ENCODE data around the gene CGB8.
"Not testable (repeated sequence)": the region's sequence is repeated elsewhere in the genome, so short reads cannot be mapped to it uniquely, and the experiment has no call there.

The CGB8 gene

DNA sequence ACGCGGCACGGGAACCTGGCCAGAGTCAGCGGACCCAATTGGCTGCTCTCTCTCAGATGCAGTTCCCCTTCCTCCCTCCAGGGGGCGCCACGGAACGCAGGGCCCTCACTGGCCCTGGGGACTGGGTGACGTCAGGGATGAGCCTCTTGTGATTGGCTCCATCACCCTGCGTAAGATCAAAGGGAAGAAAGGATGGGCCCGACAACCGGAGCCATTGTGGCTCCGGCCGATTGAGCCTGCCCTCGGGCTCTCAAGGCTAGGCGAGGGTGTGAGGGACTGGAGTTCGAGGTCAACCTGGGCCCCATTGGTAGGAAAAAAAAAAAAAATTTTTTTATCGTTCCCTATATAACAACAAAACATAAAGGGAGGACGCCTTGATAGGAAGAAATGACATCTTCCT lies 12.1 kb downstream of the CGB8 start, which contains the start of gene CGB1:
Gene CGB1 (minus strand): TSS at position 81 of the 400 bp plus-strand sequence. CDS start 184 bp downstream, outside the sequence.
- H4K20me1 ChIP-seq (ENCODE audit: insufficient read depth, low read length); H3K27me3 ChIP-seq (ENCODE audit: insufficient read depth, low read length, poor library complexity); H3K4me3 ChIP-seq (ENCODE audit: low read depth in 1 of 2, low read length in 2 of 2); H3K79me2 ChIP-seq (ENCODE audit: insufficient read depth, low read length); H3K27ac ChIP-seq (ENCODE audit: low read length); H3K4me1 ChIP-seq (ENCODE audit: insufficient read depth, low read length); H2AFZ ChIP-seq (ENCODE audit: low read depth, low read length); H3K36me3 ChIP-seq (ENCODE audit: insufficient read depth, low read length); H3K9ac ChIP-seq (ENCODE audit: low read depth, low read length); H3K9me3 ChIP-seq (ENCODE audit: insufficient read depth, low read length, severe bottlenecking); H3K4me2 ChIP-seq (ENCODE audit: insufficient read depth, low read length): not testable (repeated sequence)
- ATAC-seq (ENCODE audit: insufficient read depth, low read depth): peak; percentile 45; the same call in 1 of the 3 replicates
- TF ChIP-seq, protein P1, sequence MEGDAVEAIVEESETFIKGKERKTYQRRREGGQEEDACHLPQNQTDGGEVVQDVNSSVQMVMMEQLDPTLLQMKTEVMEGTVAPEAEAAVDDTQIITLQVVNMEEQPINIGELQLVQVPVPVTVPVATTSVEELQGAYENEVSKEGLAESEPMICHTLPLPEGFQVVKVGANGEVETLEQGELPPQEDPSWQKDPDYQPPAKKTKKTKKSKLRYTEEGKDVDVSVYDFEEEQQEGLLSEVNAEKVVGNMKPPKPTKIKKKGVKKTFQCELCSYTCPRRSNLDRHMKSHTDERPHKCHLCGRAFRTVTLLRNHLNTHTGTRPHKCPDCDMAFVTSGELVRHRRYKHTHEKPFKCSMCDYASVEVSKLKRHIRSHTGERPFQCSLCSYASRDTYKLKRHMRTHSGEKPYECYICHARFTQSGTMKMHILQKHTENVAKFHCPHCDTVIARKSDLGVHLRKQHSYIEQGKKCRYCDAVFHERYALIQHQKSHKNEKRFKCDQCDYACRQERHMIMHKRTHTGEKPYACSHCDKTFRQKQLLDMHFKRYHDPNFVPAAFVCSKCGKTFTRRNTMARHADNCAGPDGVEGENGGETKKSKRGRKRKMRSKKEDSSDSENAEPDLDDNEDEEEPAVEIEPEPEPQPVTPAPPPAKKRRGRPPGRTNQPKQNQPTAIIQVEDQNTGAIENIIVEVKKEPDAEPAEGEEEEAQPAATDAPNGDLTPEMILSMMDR (IDR thresholded peaks at IDR 0.05; ENCODE audit: borderline replicate concordance, extremely low read depth, low read length, poor library complexity, severe bottlenecking): peak; percentile 69
- DNase-seq: peak; percentile 54

DNA sequence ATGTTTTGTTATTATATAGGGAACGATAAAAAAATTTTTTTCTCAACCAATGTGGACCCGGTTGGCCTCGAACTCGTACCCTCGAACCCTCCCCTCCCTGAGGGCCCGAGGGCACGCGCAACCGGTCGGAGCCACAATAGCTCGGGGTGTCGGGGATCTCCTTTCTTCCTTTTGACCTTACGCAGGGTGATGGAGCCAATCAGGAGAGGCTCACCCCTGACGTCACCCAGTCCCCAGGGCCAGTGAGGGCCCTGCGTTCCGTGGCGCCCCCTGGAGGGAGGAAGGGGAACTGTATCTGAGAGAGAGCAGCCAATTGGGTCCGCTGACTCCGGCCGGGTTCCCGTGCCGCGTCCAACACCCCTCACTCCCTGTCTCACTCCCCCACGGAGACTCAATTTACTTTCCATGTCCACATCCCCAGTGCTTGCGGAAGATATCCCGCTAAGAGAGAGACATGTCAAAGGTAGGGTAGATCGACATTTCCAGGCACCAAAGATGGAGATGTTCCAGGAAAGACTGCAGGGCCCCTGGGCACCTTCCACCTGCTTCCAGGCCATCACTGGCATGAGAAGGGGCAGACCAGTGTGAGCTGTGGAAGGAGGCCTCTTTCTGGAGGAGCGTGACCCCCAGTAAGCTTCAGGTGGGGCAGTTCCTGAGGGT lies 17.1 kb downstream of the CGB8 start, which contains the start of gene CGB2:
Gene CGB2 (plus strand): TSS at position 249 of the 660 bp plus-strand sequence. CDS start 206 bp downstream, at position 455.
- H2AFZ ChIP-seq (ENCODE audit: low read depth, low read length); H3K4me1 ChIP-seq (ENCODE audit: insufficient read depth, low read length); H3K27ac ChIP-seq (ENCODE audit: low read length); H3K36me3 ChIP-seq (ENCODE audit: insufficient read depth, low read length); H3K27me3 ChIP-seq (ENCODE audit: insufficient read depth, low read length, poor library complexity); H3K79me2 ChIP-seq (ENCODE audit: insufficient read depth, low read length); H3K4me3 ChIP-seq (ENCODE audit: low read depth in 1 of 2, low read length in 2 of 2); H3K9ac ChIP-seq (ENCODE audit: low read depth, low read length); H4K20me1 ChIP-seq (ENCODE audit: insufficient read depth, low read length); H3K4me2 ChIP-seq (ENCODE audit: insufficient read depth, low read length); H3K9me3 ChIP-seq (ENCODE audit: insufficient read depth, low read length, severe bottlenecking); ATAC-seq (ENCODE audit: insufficient read depth, low read depth): not testable (repeated sequence)
- TF ChIP-seq, protein P1 (IDR thresholded peaks at IDR 0.05; ENCODE audit: borderline replicate concordance, extremely low read depth, low read length, poor library complexity, severe bottlenecking): peak; percentile 49
- peak; percentile 38 for DNase-seq

DNA sequence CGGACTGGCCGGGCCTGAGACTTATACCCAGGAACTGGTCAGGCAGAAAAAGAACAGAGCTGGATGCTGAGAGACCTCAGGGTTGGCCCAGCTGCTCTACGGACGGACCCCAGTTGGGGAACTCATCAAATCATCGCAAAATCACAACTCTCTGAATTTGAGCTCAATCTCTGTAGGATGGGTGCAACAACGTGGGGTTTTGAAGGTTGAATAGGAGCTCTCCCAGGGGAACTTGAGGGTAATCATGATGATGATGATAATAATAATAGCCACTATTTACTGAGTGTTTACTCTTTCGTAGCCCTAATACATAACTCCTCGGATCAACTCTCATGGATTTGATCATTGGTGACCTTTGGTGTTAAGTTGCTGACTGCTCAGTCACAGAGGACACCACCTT lies 18.6 kb downstream of the CGB8 start:
- not testable (repeated sequence) for H3K4me1 ChIP-seq (ENCODE audit: insufficient read depth, low read length); H2AFZ ChIP-seq (ENCODE audit: low read depth, low read length); ATAC-seq (ENCODE audit: insufficient read depth, low read depth); H3K27me3 ChIP-seq (ENCODE audit: insufficient read depth, low read length, poor library complexity); H3K27ac ChIP-seq (ENCODE audit: low read length); H3K9ac ChIP-seq (ENCODE audit: low read depth, low read length); H3K79me2 ChIP-seq (ENCODE audit: insufficient read depth, low read length); H3K4me3 ChIP-seq (ENCODE audit: low read depth in 1 of 2, low read length in 2 of 2); H3K36me3 ChIP-seq (ENCODE audit: insufficient read depth, low read length); H3K9me3 ChIP-seq (ENCODE audit: insufficient read depth, low read length, severe bottlenecking); DNase-seq; H3K4me2 ChIP-seq (ENCODE audit: insufficient read depth, low read length); H4K20me1 ChIP-seq (ENCODE audit: insufficient read depth, low read length)

DNA sequence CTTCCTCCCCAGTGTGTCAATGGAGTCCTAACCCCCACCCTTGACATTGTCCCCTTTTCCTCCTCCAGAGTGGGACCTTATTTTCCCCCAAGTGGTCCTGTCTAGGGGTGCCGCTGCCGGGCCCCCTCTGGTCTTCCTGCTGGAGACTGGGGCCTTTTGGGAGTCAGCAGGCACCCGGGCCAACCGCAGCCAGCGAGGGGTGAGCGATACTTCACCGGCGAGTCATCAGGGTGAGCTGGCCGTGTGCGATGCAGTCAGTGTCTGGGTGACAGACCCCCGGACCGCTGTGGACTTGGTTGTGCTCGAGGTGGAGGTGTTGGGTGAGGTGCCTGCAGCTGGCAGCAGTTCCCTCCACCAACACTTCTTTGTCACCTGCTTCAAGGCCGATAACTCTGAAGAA lies 19.2 kb downstream of the CGB8 start:
- not testable (repeated sequence) for DNase-seq; H3K9ac ChIP-seq (ENCODE audit: low read depth, low read length); H4K20me1 ChIP-seq (ENCODE audit: insufficient read depth, low read length); H3K79me2 ChIP-seq (ENCODE audit: insufficient read depth, low read length); H3K4me2 ChIP-seq (ENCODE audit: insufficient read depth, low read length); H3K9me3 ChIP-seq (ENCODE audit: insufficient read depth, low read length, severe bottlenecking); H3K36me3 ChIP-seq (ENCODE audit: insufficient read depth, low read length); H3K27ac ChIP-seq (ENCODE audit: low read length); H2AFZ ChIP-seq (ENCODE audit: low read depth, low read length); ATAC-seq (ENCODE audit: insufficient read depth, low read depth); H3K4me1 ChIP-seq (ENCODE audit: insufficient read depth, low read length); H3K27me3 ChIP-seq (ENCODE audit: insufficient read depth, low read length, poor library complexity); H3K4me3 ChIP-seq (ENCODE audit: low read depth in 1 of 2, low read length in 2 of 2)

DNA sequence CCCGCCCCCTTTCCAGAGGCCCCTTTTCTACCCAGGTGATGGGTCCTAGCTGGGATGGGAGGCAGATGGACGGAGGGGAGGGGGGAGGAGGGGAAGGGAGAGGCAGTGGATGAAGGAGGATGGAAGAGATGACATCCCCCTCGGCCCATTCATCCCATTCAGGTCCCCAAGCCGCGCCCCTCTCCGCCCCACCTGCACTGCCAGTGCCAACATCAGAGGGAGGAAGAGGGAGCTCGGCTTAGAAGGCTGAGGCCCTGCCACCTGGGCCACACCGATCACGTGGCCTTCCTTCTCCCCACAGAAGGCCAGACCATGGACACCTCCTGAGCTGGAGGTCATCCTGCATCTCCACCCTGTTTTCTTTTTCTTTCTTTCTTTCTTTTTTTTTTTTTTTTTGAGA lies 20.2 kb downstream of the CGB8 start:
- H3K4me2 ChIP-seq (ENCODE audit: insufficient read depth, low read length); H3K9me3 ChIP-seq (ENCODE audit: insufficient read depth, low read length, severe bottlenecking); ATAC-seq (ENCODE audit: insufficient read depth, low read depth): not testable (repeated sequence)

DNA sequence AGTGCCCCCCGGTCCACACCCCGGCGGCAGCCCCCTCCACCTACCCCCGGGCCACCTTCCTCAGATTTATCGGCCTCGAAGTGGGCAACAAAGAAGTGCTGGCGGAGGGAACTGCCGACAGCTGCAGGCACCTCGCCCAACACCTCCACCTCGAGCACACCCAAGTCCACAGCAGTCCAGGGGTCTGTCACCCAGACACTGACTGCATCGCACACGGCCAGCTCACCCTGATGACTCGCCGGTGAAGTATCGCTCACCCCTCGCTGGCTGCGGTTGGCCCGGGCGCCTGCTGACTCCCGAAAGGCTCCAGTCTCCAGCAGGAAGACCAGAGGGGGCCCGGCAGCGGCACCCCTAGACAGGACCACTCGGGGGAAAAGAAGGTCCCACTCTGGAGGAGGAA lies 23.3 kb downstream of the CGB8 start:
- ATAC-seq (ENCODE audit: insufficient read depth, low read depth); DNase-seq; H3K27ac ChIP-seq (ENCODE audit: low read length); H3K9ac ChIP-seq (ENCODE audit: low read depth, low read length); H2AFZ ChIP-seq (ENCODE audit: low read depth, low read length); H4K20me1 ChIP-seq (ENCODE audit: insufficient read depth, low read length); H3K27me3 ChIP-seq (ENCODE audit: insufficient read depth, low read length, poor library complexity); H3K79me2 ChIP-seq (ENCODE audit: insufficient read depth, low read length); H3K4me3 ChIP-seq (ENCODE audit: low read depth in 1 of 2, low read length in 2 of 2); H3K9me3 ChIP-seq (ENCODE audit: insufficient read depth, low read length, severe bottlenecking); H3K4me1 ChIP-seq (ENCODE audit: insufficient read depth, low read length); H3K4me2 ChIP-seq (ENCODE audit: insufficient read depth, low read length); H3K36me3 ChIP-seq (ENCODE audit: insufficient read depth, low read length): not testable (repeated sequence)

More for the DNA sequence above, 20.2 kb downstream of the CGB8 start:
- H3K27ac ChIP-seq (ENCODE audit: low read length); H3K4me3 ChIP-seq (ENCODE audit: low read depth in 1 of 2, low read length in 2 of 2); H3K9ac ChIP-seq (ENCODE audit: low read depth, low read length); H4K20me1 ChIP-seq (ENCODE audit: insufficient read depth, low read length); H2AFZ ChIP-seq (ENCODE audit: low read depth, low read length); H3K36me3 ChIP-seq (ENCODE audit: insufficient read depth, low read length); H3K79me2 ChIP-seq (ENCODE audit: insufficient read depth, low read length); H3K27me3 ChIP-seq (ENCODE audit: insufficient read depth, low read length, poor library complexity); DNase-seq; H3K4me1 ChIP-seq (ENCODE audit: insufficient read depth, low read length): not testable (repeated sequence)

DNA sequence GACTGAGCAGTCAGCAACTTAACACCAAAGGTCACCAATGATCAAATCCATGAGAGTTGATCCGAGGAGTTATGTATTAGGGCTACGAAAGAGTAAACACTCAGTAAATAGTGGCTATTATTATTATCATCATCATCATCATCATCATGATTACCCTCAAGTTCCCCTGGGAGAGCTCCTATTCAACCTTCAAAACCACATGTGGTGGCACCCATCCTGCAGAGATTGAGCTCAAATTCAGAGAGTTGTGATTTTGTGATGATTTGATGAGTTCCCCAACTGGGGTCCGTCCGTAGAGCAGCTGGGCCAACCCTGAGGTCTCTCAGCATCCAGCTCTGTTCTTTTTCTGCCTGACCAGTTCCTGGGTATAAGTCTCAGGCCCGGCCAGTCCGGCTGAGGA lies 23.8 kb downstream of the CGB8 start:
- H3K9me3 ChIP-seq (ENCODE audit: insufficient read depth, low read length, severe bottlenecking); H3K4me2 ChIP-seq (ENCODE audit: insufficient read depth, low read length); H3K9ac ChIP-seq (ENCODE audit: low read depth, low read length); DNase-seq; H3K36me3 ChIP-seq (ENCODE audit: insufficient read depth, low read length); H3K27ac ChIP-seq (ENCODE audit: low read length); H4K20me1 ChIP-seq (ENCODE audit: insufficient read depth, low read length); ATAC-seq (ENCODE audit: insufficient read depth, low read depth); H2AFZ ChIP-seq (ENCODE audit: low read depth, low read length); H3K79me2 ChIP-seq (ENCODE audit: insufficient read depth, low read length); H3K27me3 ChIP-seq (ENCODE audit: insufficient read depth, low read length, poor library complexity); H3K4me1 ChIP-seq (ENCODE audit: insufficient read depth, low read length); H3K4me3 ChIP-seq (ENCODE audit: low read depth in 1 of 2, low read length in 2 of 2): not testable (repeated sequence)
